Keratinocyte (primary cell): ENCODE results near the gene PTPRU. TPM values are rescaled to one million over a fixed set of nuclear protein-coding genes. Genes with fewer than 3 reads are reported as not detected.
"Not testable (repeated sequence)": the region's sequence is repeated elsewhere in the genome, so short reads cannot be mapped to it uniquely, and the experiment has no call there.

Experiments used
- DNase-seq: peaks from one replicate; pipeline ENCODE4 v3.0.0-alpha.2; 2011; ENCODE audit warnings: low read depth, missing footprints, low spot score
- FAIRE-seq: peaks from 2 replicates; lab custom pipeline; 2011; peaks lifted over from hg19 to GRCh38; lab: Jason Lieb, UNC
- H2AFZ ChIP-seq: 2 replicates; pipeline ENCODE4 v1.6.0; 2012; ENCODE audit warnings: low read length, control low read depth, inconsistent platforms; ENCODE audit not compliant: control insufficient read depth
- H3K27ac ChIP-seq: 2 replicates; pipeline ENCODE4 v1.5.1; 2011; ENCODE audit warnings: low read length; ENCODE audit not compliant: control insufficient read depth, insufficient read depth
- H3K27me3 ChIP-seq: 3 replicates; pipeline ENCODE4 v1.6.0; 2011; ENCODE audit warnings: low read length; ENCODE audit not compliant: control insufficient read depth, insufficient read depth; ENCODE audit errors: extremely low read depth
- H3K36me3 ChIP-seq, 2 experiments: 2 replicates in 1 of 2; 3 replicates in 1 of 2; pipeline ENCODE4 v1.5.1; 2011; ENCODE audit warnings: low read length in 2 of 2, mild to moderate bottlenecking in 1 of 2; ENCODE audit not compliant: control insufficient read depth in 2 of 2, insufficient read depth in 2 of 2; ENCODE audit errors: extremely low read depth in 1 of 2
- H3K4me1 ChIP-seq: 3 replicates; pipeline ENCODE4 v1.5.1; 2011; ENCODE audit warnings: low read length; ENCODE audit not compliant: control insufficient read depth, insufficient read depth; ENCODE audit errors: extremely low read depth
- H3K4me2 ChIP-seq: 3 replicates; pipeline ENCODE4 v1.6.0; 2011; ENCODE audit warnings: low read depth, low read length; ENCODE audit not compliant: control insufficient read depth, insufficient read depth; ENCODE audit errors: extremely low read depth
- H3K4me3 ChIP-seq, 3 experiments: fragments of 200-600 bp in 1 of 3; sonication (generic) in 1 of 3; 2 replicates in 2 of 3; 3 replicates in 1 of 3; pipeline ENCODE4 v1.5.1; 2011 to 2016; ENCODE audit warnings: low read length in 3 of 3, mild to moderate bottlenecking in 3 of 3, control low read depth in 2 of 3, inconsistent platforms in 1 of 3, low read depth in 1 of 3, mixed read lengths in 1 of 3, mixed run types in 1 of 3, moderate library complexity in 1 of 3; ENCODE audit not compliant: control insufficient read depth in 2 of 3, insufficient read depth in 2 of 3; ENCODE audit errors: extremely low read depth in 1 of 3
- H3K79me2 ChIP-seq: 2 replicates; pipeline ENCODE4 v1.6.0; 2012; ENCODE audit warnings: low read length; ENCODE audit not compliant: control insufficient read depth, insufficient read depth
- H3K9ac ChIP-seq: 3 replicates; pipeline ENCODE4 v1.6.0; 2011; ENCODE audit warnings: low read length; ENCODE audit not compliant: control insufficient read depth, insufficient read depth; ENCODE audit errors: extremely low read depth
- H3K9me1 ChIP-seq: 3 replicates; pipeline ENCODE4 v1.6.0; 2011; ENCODE audit warnings: low read length; ENCODE audit not compliant: control insufficient read depth, insufficient read depth; ENCODE audit errors: extremely low read depth
- H3K9me3 ChIP-seq: 2 replicates; pipeline ENCODE4 v1.5.1; 2012; ENCODE audit warnings: low read depth, low read length; ENCODE audit not compliant: control insufficient read depth
- H4K20me1 ChIP-seq: 3 replicates; pipeline ENCODE4 v1.6.0; 2011; ENCODE audit warnings: low read length; ENCODE audit not compliant: control insufficient read depth, insufficient read depth; ENCODE audit errors: extremely low read depth
- CTCF ChIP-seq, 3 experiments: IDR thresholded peaks in 1 of 3; conservative IDR thresholded peaks in 1 of 3; optimal IDR thresholded peaks in 1 of 3; 2 replicates in 2 of 3; 3 replicates in 1 of 3; pipeline versions ENCODE3 to v1.5.1; 2011; ENCODE audit warnings: low read length in 3 of 3, mild to moderate bottlenecking in 3 of 3, moderate library complexity in 2 of 3, control low read depth in 1 of 3, inconsistent platforms in 1 of 3; ENCODE audit not compliant: insufficient read depth in 2 of 3; ENCODE audit errors: extremely low read depth in 1 of 3
- EZH2 ChIP-seq: IDR thresholded peaks from one replicate; pipeline ENCODE4 v1.6.1; 2012; ENCODE audit warnings: inconsistent platforms, mild to moderate bottlenecking, low read length, moderate library complexity
- dilution Hi-C: fragments of 300-500 bp; cut with MboI; formaldehyde crosslinking; loops from one replicate; pipeline ENCODE4 v1.7.0; 2020; ENCODE audit warnings: low sequenced_read_pairs; ENCODE audit not compliant: extremely low pct_ligation_motif_present
- polyA plus RNA-seq, 5 experiments: library from polyadenylated mRNA; depleted of rRNA in 3 of 5; stranded (reverse) in 3 of 5; stranded (forward) in 1 of 5; unstranded in 1 of 5; fragments of >200 nt; gene quantifications; 1 replicate in 1 of 5; 2 replicates in 3 of 5; 3 replicates in 1 of 5; pipeline versions ENCODE4 v1.2.1 to v1.2.3, GENCODE V29; 2011 to 2012; ENCODE audit warnings: missing spikeins in 2 of 5, low read depth in 1 of 5, low replicate concordance in 1 of 5

PTPRU gene
- polyA plus RNA-seq, 1 donor (not counting 4 experiments of a cell fraction or from before 2014, with no cell fraction given), result 4.3 TPM

GRCh38 chr1:29312469-29313461, 76.4 kb downstream of the PTPRU start:
- H3K9me3 ChIP-seq, result no peaks in the 10 kb centered on the region
- no peak overlapping the region for H3K4me3 ChIP-seq
- no peak overlapping the region for H3K9ac ChIP-seq
- no peak overlapping the region for H2AFZ ChIP-seq
- no peaks in the 10 kb centered on the region for H4K20me1 ChIP-seq
- DNase-seq (no peak), FAIRE-seq (no peak)
- no peaks in the 10 kb centered on the region for H3K36me3 ChIP-seq
- TF ChIP-seq CTCF (optimal IDR thresholded peaks at IDR 0.05 in 1 of 3, IDR thresholded peaks at IDR 0.05 in 1 of 3, conservative IDR thresholded peaks at IDR 0.05 in 1 of 3; ENCODE audit: extremely low read depth in 1 of 3, insufficient read depth in 2 of 3, low read length in 3 of 3) (peak in 1 of 3 experiments; percentile 14), EZH2 (no peak)
- no peaks in the 10 kb centered on the region for H3K9me1 ChIP-seq
- H3K27me3 ChIP-seq, result no peaks in the 10 kb centered on the region
- H3K4me2 ChIP-seq, result no peak overlapping the region
- dilution Hi-C loops, result no loop called here
- H3K27ac ChIP-seq, result no peak overlapping the region
- H3K79me2 ChIP-seq, result no peaks in the 10 kb centered on the region
- no peaks in the 10 kb centered on the region for H3K4me1 ChIP-seq

GRCh38 chr1:29314685-29315084, 78.4 kb downstream of the PTPRU start:
- H3K27ac ChIP-seq, H3K4me3 ChIP-seq, H3K9ac ChIP-seq, DNase-seq, dilution Hi-C loops, H3K9me1 ChIP-seq, H4K20me1 ChIP-seq, H3K79me2 ChIP-seq, H3K4me2 ChIP-seq, H3K9me3 ChIP-seq, H3K4me1 ChIP-seq, H3K36me3 ChIP-seq, H3K27me3 ChIP-seq, H2AFZ ChIP-seq, FAIRE-seq: not testable (repeated sequence)
